HL-60 (cell line): ENCODE data around the gene PRPSAP2.

Experiments used
- CTCF ChIP-seq: IDR thresholded peaks from one replicate; pipeline ENCODE4 v1.5.1; 2011; ENCODE audit warnings: low read length, control low read depth, inconsistent platforms; ENCODE audit not compliant: insufficient read depth
- REST ChIP-seq: IDR thresholded peaks from 2 replicates; pipeline ENCODE4 v1.6.1; 2012; ENCODE audit warnings: low read depth; ENCODE audit not compliant: insufficient replicate concordance

- TF ChIP-seq CTCF (no peak), REST (no peak)
These were observed 113.9 kb downstream of the PRPSAP2 start for GRCh38 chr17:18971801-18972200.
